ENCODE data around the gene SNX21. TPM values are rescaled to one million over a fixed set of nuclear protein-coding genes. Genes with fewer than 3 reads are reported as not detected.

Gene SNX21
- total RNA-seq, 1 experiment from 2014 or later = 25.7 TPM

- intact Hi-C loops (cut with micrococcal nuclease; ENCODE audit: unreplicated experiment) = no loop called here
- CTCF ChIA-PET = no interaction called here
- no TSS peak for BruUV-seq (replicated peaks)
Observed at GRCh38 chr20:45812157-45813005, 21.2 kb upstream of the SNX21 start, which contains the start of gene UBE2C. UBE2C (plus strand) TSS chr20:45812644; CDS start chr20:45812696, 52 bp downstream.

GRCh38 chr20:45813006-45813340 is 20.6 kb upstream of the SNX21 start:
- POLR2A ChIA-PET = interaction anchor here (0.6 kb wide), 1 partner anchor 14 kb away, joined by 3 read pairs; no protein-coding TSS in a partner anchor
- ATAC-seq = no peak
- intact Hi-C loops (cut with micrococcal nuclease; ENCODE audit: unreplicated experiment) = no loop called here
- in situ Hi-C loops (cut with HindIII; ENCODE audit: low pct_unique_long_range_greater_than_20kb, low sequenced_read_pairs) = no loop called here
- H3K9me3 ChIP-seq (ENCODE audit: control insufficient read depth, insufficient read depth, low read depth, low read length) = no peaks in the 10 kb centered on the region
- H3K4me1 ChIP-seq (ENCODE audit: control insufficient read depth, insufficient read depth, low read length) = peaks cover 37% of the 10 kb centered on the region
- CTCF ChIA-PET = interaction anchor here (0.6 kb wide), 1 partner anchor 157 kb away, joined by 3 read pairs; no protein-coding TSS in a partner anchor
- H3K27me3 ChIP-seq (ENCODE audit: control insufficient read depth, insufficient read depth, low read length) = no peaks in the 10 kb centered on the region
- BruUV-seq (replicated peaks) = no TSS peak
- H3K27ac ChIP-seq (ENCODE audit: low read length) = peak overlapping the region; percentile 97
- peaks cover 11% of the 10 kb centered on the region for H3K36me3 ChIP-seq (ENCODE audit: control insufficient read depth, insufficient read depth, low read length)
- H3K4me3 ChIP-seq (ENCODE audit: low read depth in 2 of 2, low read length in 2 of 2) = peak overlapping the region; percentile 61 to 79
- no peak for DNase-seq (ENCODE audit: low read depth, low spot score)
- TF ChIP-seq SIN3A (IDR thresholded peaks at IDR 0.05; ENCODE audit: borderline replicate concordance, insufficient read depth, low read depth, low read length) (no peak), CTCF (IDR thresholded peaks at IDR 0.05) (no peak), POLR2AphosphoS5 (IDR thresholded peaks at IDR 0.05; ENCODE audit: low read depth, low read length) (no peak), REST (IDR thresholded peaks at IDR 0.05; ENCODE audit: insufficient read depth in 1 of 2, low read depth in 2 of 2, low read length in 1 of 2) (no peak)

More at GRCh38 chr20:45812157-45813005, 21.2 kb upstream of the SNX21 start, which contains the start of gene UBE2C:
- Histone ChIP-seq H3K4me1 (ENCODE audit: control insufficient read depth, insufficient read depth, low read length) (peaks cover 31% of the 10 kb centered on the region), H3K36me3 (ENCODE audit: control insufficient read depth, insufficient read depth, low read length) (peaks cover 11% of the 10 kb centered on the region), H3K9me3 (ENCODE audit: control insufficient read depth, insufficient read depth, low read depth, low read length) (no peaks in the 10 kb centered on the region), H3K27ac (ENCODE audit: low read length) (peak within 1 kb of the TSS; percentile 97), H3K27me3 (ENCODE audit: control insufficient read depth, insufficient read depth, low read length) (no peaks in the 10 kb centered on the region), H3K4me3 (ENCODE audit: low read depth in 2 of 2, low read length in 2 of 2) (peak within 1 kb of the TSS; percentile 61 to 79)
- ATAC-seq (peak; percentile 97), DNase-seq (ENCODE audit: low read depth, low spot score) (peak; percentile 100)
- TF ChIP-seq CTCF (IDR thresholded peaks at IDR 0.05) (no peak), REST (IDR thresholded peaks at IDR 0.05; ENCODE audit: insufficient read depth in 1 of 2, low read depth in 2 of 2, low read length in 1 of 2) (no peak), TCF7L2 (IDR thresholded peaks at IDR 0.05; ENCODE audit: low read depth, low read length) (no peak), POLR2AphosphoS5 (IDR thresholded peaks at IDR 0.05; ENCODE audit: low read depth, low read length) (peak; percentile 73), SIN3A (IDR thresholded peaks at IDR 0.05; ENCODE audit: borderline replicate concordance, insufficient read depth, low read depth, low read length) (peak; percentile 98)
- POLR2A ChIA-PET = interaction anchor here (0.6 kb wide), 1 partner anchor 372 kb away, joined by 8 read pairs; no protein-coding TSS in a partner anchor
- in situ Hi-C loops (cut with HindIII; ENCODE audit: low pct_unique_long_range_greater_than_20kb, low sequenced_read_pairs) = no loop called here

All from Panc1 (cell line).